ENCODE data around the gene LYZL2. TPM values are rescaled to one million over a fixed set of nuclear protein-coding genes. Genes with fewer than 3 reads are reported as not detected.
A peak's percentile ranks its signal among the peaks of the same experiment; 100 is the strongest.
"Not testable (repeated sequence)": the region's sequence is repeated elsewhere in the genome, so short reads cannot be mapped to it uniquely, and the experiment has no call there.

Gene LYZL2
- total RNA-seq: not detected

DNA sequence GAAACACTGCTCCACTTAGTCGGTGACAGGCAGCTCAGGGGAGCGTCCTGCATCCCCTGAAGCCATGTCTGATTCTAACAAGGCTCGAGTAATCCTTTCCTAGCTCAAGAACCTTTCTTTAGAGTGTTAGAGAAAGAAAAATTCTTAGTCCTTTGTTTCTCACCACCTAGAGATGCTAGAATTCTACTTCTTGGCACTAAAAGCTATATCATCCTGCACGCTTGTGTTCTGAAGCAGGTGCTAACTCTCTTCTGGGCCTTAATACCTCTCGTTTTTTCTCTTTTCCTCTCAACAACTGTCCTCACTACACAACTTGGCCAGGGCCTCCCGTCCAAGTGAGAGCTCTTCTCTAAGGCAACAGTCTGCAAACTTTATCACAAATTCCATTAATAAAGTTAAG, at the start of gene LYZL2:
Gene LYZL2 (minus strand): TSS at position 101 of the 400 bp plus-strand sequence. CDS start 2,838 bp downstream, outside the sequence.
- FAIRE-seq: no peak
- no peak for DNase-seq (ENCODE audit: low spot score in 2 of 2)

DNA sequence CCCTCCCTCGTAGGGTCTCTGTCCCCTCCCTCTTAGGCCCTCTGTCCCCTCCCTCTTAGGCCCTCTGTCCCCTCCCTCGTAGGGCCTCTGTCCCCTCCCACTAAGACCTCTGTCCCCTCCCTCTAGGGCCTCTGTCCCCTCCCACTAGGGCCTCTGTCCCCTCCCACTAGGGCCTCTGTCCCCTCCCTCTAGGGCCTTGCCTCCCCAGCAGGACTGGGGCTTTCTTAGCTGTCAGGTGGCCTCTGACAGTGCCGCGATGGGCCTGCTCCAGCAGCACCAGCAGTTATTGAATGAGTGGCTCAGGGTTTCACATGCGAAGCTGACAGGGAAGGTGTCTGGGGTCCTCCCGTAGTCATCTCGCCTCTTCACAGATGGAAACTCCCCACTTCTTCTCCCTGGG, 48.1 kb upstream of the LYZL2 start:
- FAIRE-seq; DNase-seq (ENCODE audit: low spot score in 2 of 2): not testable (repeated sequence)

DNA sequence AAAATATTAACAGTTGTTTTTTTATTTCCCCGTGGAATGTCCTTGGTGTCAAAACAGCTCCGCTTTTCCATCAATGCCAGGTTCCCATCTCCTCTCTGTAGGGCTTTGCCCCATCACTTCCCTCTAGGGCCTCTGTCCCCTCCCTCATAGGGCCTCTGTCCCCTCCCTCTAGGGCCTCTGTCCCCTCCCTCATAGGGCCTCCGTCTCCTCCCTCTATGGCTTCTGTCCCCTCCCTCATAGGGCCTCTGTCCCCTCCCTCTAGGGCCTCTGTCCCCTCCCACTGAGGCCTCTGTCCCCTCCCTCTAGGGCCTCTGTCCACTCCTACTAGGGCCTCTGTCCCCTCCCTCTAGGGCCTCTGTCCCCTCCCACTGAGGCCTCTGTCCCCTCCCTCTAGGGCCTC, 47.6 kb upstream of the LYZL2 start:
- not testable (repeated sequence) for FAIRE-seq; DNase-seq (ENCODE audit: low spot score in 2 of 2)

DNA sequence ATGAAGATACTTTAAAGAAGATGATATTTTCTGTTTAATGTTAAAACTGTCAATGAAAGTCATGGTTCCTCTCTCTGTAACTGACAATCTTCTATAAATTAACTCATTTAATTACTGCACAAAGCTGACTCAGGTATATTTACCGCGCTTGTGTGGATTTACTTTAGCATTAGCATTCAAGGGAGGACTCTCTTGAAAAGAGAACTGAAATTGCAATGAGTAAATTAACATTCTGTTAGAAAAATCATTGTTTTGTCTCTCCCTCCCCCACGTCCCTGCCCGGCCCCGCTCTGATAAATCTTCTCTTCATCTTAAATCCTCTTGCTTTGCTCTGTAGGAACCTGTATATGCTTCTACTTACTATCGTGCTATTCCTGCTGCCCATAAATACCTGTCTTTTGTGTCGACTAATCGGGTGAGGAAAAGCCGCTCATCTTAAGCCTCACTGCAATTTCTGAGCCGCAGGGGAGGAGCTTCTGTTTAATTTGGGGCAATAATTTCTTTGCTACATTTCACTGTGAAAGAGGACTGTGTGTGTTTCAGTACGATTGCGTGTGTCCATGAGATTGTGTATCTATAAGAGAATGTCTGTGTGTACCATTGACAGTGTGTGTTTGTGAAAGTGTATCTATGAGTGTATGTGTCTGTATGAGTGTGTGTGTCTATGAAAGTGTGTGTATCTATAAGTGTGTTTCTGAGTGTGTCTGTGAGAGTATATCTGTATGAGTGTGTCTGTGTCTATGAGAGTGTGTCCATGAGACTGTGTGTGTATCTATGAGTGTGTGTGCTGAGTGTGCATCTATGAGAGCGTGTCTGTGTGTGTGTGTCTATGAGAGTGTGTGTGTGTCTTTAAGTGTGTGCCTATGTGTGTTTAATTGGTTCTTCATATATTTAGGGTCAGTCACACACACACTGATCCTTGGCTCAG, 46.5 kb upstream of the LYZL2 start:
- DNase-seq (ENCODE audit: low spot score in 2 of 2) (no peak), FAIRE-seq (no peak)

GRCh38 chr10:30674796-30675195, 45.2 kb upstream of the LYZL2 start:
- FAIRE-seq: no peak

GRCh38 chr10:30673262-30673661, 43.7 kb upstream of the LYZL2 start:
- not testable (repeated sequence) for FAIRE-seq; DNase-seq (ENCODE audit: low spot score in 2 of 2)

More at GRCh38 chr10:30674796-30675195, 45.2 kb upstream of the LYZL2 start:
- no peak for DNase-seq (ENCODE audit: low spot score in 2 of 2)

DNA sequence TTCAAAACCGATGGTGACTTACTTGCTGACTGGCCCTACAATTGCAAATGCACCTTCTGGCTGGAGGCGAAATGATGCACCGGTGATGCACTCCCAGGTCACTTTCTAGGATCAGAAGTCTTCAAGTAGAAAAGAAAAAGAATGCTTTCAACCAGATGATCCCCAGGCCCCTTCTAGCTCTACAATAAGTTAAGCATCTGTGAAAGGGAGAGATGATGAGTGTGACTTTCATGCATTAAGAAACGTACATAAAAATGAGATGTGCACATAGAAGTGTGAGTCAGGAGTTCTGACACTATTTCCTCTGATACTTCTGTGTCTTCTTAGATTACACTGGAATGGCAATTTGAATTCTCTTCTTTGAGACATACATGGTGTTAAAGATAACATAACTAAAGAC, 42.8 kb upstream of the LYZL2 start:
- not testable (repeated sequence) for FAIRE-seq; DNase-seq (ENCODE audit: low spot score in 2 of 2)

DNA sequence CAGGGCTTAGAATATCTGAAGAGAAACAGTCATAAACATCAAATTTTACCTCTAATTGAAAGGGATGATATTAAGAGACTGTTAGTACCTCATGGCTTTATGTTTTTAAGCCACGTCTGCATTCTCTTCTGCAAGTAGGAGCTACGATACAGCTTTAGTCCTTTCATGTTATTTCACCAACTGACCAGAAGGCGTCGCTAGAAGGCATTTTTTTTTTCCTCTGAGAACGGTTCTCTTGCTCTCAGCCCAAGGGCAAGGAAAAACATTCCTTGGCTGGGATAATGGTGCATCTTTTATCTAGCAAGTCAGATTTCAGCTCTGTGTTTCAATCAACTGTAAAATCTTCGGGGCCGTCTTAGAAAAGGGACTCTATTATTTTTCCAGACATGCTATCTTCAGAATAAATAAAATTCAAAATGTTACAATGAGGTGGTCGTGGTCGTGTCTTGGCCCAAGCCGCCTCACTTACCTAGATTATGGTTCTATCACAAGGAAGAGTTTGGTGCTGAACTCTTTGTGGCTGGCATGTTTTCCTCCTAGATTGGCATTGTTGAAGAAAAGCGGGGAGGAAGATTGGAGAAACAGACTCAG, 41.6 kb upstream of the LYZL2 start:
- peak; percentile 3 to 44 for DNase-seq (ENCODE audit: low spot score in 2 of 2)
- FAIRE-seq: no peak

DNA sequence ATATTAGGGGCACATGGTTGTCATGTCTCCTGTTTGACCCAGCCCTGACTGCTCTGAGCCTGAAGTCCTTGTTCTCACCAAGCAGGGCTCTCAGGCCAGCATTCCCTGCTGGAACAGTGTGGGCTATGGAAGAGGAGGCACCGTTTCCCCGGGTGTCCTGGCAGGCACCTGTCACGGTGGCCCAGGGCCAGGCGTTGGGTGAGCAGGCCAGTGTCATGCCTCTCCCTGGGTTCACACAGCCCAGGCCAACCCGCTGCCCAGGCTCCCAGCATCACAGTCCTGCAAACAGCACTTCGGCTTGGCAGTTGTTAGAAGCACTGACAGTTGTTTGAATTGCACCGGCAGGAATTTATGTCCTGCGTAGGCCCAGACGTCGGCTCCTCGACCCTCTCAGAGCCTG, 38.4 kb upstream of the LYZL2 start:
- FAIRE-seq; DNase-seq (ENCODE audit: low spot score in 2 of 2): not testable (repeated sequence)

DNA sequence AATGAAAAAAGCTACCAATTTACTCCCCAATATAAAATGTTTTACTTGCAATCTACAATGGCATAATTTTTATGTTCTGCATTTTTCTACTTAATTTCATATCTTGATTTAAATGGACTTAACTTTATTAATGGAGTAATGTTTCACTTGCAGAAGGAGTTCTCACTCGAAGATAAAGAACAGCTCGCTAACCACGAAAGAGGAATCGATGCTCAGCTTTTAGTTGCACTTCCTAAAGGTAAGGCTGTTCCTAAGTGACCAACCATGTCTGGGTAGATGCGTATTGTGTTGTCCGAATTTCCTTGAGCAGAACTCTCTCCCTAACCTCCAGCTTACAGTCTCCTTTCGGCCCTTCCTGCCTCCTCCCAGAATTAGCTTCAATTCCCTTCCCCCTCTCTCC, 33.9 kb upstream of the LYZL2 start:
- FAIRE-seq; DNase-seq (ENCODE audit: low spot score in 2 of 2): not testable (repeated sequence)

DNA sequence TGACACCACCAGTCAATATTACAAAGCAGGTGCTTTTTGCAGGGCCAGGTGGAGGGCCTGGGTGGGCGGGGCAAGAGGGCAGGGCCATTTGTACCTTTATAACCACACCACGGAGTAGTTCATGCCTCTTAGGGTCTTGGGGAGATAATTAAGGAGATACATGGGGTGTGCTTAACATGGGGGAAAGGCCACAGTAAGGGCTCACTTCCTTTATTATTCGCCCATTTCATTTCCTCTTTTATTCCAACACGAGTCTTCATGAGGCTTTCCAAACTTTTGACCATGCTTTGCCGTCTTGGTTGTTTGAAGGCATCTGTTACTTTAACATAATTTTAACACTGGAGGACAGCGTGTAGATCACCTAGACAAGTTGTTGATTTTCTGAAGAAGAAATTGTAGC, 33.3 kb upstream of the LYZL2 start:
- DNase-seq (ENCODE audit: low spot score in 2 of 2) (no peak), FAIRE-seq (no peak)

DNA sequence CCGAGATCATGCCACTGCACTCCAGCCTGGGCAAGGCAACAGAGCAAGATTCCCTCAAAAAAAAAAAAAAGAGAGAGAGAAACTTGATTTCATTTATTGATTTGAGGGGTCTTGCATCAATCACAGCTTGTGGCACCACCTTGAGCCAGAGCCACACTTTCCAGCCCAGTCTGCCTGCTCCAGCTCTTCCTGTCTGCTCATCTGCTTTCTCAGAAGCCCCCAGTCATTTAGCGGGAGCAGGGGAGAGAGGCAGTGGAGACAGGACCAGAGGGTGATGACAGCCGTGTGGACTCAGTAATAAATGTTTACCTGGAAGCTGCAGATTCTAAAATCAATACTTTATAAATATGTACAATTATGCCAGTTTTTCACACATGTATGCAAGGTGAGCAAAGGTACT, 30.8 kb upstream of the LYZL2 start:
- DNase-seq (ENCODE audit: low spot score in 2 of 2); FAIRE-seq: not testable (repeated sequence)

- FAIRE-seq (no peak), DNase-seq (ENCODE audit: low spot score in 2 of 2) (no peak)
Measured at GRCh38 chr10:30656233-30656632, 26.7 kb upstream of the LYZL2 start.

- FAIRE-seq; DNase-seq (ENCODE audit: low spot score in 2 of 2): not testable (repeated sequence)
Measured at GRCh38 chr10:30655001-30655400, 25.4 kb upstream of the LYZL2 start.

GRCh38 chr10:30651470-30652397, 22.2 kb upstream of the LYZL2 start:
- not testable (repeated sequence) for FAIRE-seq; DNase-seq (ENCODE audit: low spot score in 2 of 2)

DNA sequence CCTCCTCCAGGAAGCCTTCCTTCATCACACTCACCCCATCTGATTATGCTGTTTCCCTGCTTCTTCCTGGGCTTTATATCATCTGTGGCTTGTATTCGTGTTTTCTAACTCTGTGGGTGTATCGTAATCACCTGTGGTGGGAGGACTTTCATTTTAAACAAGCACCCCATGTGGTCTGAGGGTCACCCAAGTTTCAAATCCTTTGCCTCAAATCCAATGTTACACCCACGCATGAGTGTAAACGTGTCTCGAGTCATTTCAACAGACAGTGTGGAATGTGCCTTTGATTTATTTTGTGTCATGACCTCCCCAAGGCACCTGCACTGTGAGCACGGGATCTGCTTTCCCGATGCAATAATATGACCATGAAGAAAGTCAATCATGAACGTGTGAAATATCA, 17.5 kb upstream of the LYZL2 start:
- DNase-seq (ENCODE audit: low spot score in 2 of 2) (no peak), FAIRE-seq (no peak)

DNA sequence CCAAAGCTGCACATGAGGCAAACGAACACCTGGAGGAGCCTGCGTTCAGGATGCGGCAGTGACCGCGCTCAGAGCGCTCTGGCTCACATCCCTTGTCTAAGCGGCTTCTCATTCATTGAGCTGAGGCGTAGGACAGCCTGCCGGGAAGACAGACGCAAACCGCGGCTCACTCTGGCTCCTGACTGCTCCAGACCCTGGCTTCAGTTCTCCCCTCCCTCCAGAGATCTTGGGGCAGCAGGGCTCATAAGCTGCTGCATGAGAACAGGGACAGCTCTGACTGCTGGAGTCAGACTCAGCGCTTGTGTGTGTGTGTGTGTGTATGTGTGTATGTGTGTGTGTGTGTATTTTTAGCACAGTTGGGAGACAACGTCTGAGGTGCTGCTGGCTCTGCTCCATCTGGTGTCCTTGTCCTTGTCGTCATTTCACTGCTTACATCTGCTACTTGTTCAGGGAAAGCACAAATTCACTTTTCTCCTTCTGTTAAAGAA, 15.8 kb upstream of the LYZL2 start:
- FAIRE-seq (no peak), DNase-seq (ENCODE audit: low spot score in 2 of 2) (peak in 1 of 2 donors; percentile 24)

- not testable (repeated sequence) for DNase-seq (ENCODE audit: low spot score in 2 of 2); FAIRE-seq
Measured at GRCh38 chr10:30644408-30644861, 14.9 kb upstream of the LYZL2 start.

DNA sequence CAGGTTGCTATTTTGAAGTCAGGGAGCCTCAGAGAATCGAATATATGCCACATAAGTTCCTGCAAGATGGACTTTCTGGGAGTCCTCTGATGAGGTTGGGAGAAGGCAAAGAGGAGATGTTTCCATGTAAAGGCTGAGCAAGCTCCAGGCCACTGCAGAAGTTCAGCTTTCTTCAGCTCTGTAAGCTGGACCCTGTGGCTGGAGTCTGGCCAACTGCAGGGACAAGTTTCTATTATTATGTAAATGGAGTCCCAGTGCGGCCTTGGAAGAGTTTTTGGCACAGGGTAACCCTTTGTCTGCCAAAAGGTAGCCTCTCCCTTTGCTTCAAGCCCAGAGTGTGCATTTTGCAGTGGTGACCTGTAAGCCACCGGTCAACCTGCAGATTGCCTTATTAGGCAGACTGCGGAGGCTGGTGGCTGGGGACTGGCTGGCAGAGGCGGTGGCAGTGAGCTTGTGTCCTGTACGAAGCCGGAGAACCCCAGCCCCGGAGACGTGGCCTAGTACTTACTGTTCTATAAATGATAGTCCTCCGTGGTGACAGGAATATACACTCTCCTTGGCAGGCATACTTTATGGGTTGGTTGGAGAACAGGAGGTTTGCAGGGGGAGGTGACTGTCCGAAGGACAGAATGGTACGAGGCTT, 14.1 kb upstream of the LYZL2 start:
- not testable (repeated sequence) for DNase-seq (ENCODE audit: low spot score in 2 of 2); FAIRE-seq
